ENCODE measurements around the gene MAML2. TPM values are rescaled to one million over a fixed set of nuclear protein-coding genes. Genes with fewer than 3 reads are reported as not detected.

MAML2 gene
- total and polyA plus RNA-seq, 9 of the 15 experiments (the other 6 are each of a cell fraction or from before 2014, with no cell fraction given) = 0.79 to 6.8 (median 4.8) TPM

DNA sequence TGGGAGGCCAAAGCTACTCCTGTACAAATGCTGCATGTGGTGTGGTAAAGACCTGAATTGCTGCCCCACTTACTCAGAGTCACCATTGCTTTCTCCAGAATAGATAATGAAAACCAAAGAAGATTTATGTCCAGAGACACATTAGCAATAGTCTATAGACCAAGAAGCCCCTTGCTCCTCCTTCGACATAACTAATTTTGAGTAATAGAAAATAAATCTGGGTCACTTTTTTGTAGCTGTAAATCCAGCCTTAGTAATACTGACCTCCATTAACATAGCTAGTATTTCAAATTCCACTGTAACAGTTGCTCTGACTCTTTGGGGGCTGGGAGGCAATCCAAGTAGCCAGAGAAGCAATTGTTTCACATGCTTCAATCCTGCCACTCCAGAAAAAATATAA lies 145.9 kb downstream of the MAML2 start (continued):
- TF ChIP-seq, protein P1, sequence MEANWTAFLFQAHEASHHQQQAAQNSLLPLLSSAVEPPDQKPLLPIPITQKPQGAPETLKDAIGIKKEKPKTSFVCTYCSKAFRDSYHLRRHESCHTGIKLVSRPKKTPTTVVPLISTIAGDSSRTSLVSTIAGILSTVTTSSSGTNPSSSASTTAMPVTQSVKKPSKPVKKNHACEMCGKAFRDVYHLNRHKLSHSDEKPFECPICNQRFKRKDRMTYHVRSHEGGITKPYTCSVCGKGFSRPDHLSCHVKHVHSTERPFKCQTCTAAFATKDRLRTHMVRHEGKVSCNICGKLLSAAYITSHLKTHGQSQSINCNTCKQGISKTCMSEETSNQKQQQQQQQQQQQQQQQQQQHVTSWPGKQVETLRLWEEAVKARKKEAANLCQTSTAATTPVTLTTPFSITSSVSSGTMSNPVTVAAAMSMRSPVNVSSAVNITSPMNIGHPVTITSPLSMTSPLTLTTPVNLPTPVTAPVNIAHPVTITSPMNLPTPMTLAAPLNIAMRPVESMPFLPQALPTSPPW (CRISPR knock-in tag; IDR thresholded peaks at IDR 0.05) = no peak
- TF ChIP-seq, protein P2, sequence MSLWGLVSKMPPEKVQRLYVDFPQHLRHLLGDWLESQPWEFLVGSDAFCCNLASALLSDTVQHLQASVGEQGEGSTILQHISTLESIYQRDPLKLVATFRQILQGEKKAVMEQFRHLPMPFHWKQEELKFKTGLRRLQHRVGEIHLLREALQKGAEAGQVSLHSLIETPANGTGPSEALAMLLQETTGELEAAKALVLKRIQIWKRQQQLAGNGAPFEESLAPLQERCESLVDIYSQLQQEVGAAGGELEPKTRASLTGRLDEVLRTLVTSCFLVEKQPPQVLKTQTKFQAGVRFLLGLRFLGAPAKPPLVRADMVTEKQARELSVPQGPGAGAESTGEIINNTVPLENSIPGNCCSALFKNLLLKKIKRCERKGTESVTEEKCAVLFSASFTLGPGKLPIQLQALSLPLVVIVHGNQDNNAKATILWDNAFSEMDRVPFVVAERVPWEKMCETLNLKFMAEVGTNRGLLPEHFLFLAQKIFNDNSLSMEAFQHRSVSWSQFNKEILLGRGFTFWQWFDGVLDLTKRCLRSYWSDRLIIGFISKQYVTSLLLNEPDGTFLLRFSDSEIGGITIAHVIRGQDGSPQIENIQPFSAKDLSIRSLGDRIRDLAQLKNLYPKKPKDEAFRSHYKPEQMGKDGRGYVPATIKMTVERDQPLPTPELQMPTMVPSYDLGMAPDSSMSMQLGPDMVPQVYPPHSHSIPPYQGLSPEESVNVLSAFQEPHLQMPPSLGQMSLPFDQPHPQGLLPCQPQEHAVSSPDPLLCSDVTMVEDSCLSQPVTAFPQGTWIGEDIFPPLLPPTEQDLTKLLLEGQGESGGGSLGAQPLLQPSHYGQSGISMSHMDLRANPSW (CRISPR knock-in tag; IDR thresholded peaks at IDR 0.05) = no peak
- TF ChIP-seq TSC22D4 (tag; IDR thresholded peaks at IDR 0.05) (no peak), GABPB1 (CRISPR knock-in tag; IDR thresholded peaks at IDR 0.05) (no peak)

DNA sequence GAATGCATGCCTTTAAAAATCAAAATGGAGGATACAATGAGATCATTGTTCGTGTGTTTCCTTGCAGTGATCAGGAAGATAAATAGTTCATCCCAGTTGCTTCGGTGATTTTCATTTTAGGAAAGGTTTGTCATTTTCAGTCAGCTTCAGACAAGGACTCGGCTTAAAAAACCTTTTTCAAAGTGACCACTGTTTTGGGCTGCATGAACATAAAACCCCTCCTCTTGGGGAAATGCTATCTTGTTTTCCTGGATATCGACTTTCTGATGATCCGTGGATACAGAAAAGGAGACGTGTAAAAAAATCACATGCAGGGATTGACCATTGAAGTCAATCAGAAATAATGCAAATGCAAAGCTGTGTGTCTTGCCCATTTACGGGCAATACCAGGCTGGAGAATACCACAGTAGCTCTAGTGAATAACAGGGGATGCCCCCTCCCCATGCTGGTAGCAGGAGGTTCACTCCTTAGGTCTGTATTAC lies 146.8 kb downstream of the MAML2 start:
- intact Hi-C loops (cut with micrococcal nuclease) = no loop called here
- Histone ChIP-seq H3K79me2 (ENCODE audit: control insufficient read depth, insufficient read depth, low read length) (no peaks in the 10 kb centered on the region), H3K9me1 (ENCODE audit: control insufficient read depth, insufficient read depth, low read length) (no peaks in the 10 kb centered on the region), H3K27ac (ENCODE audit: extremely low read depth, low read depth, low read length) (no peak overlapping the region), H3K36me3 (ENCODE audit: control insufficient read depth, insufficient read depth, low read length) (no peaks in the 10 kb centered on the region), H4K20me1 (replicated peaks; ENCODE audit: control insufficient read depth, insufficient read depth, low read length) (no peaks in the 10 kb centered on the region), H3K27me3 (ENCODE audit: control insufficient read depth in 2 of 2, insufficient read depth in 2 of 2, low read length in 2 of 2) (no peaks in the 10 kb centered on the region), H3K9me3 (replicated peaks; ENCODE audit: control insufficient read depth, insufficient read depth, low read depth, low read length) (no peaks in the 10 kb centered on the region), H3K4me1 (replicated peaks in 1 of 2; ENCODE audit: control insufficient read depth in 2 of 2, insufficient read depth in 2 of 2, low read length in 2 of 2) (no peaks in the 10 kb centered on the region; a peak in 1 of 5 replicates), H2AFZ (ENCODE audit: low read depth, low read length) (no peak overlapping the region), H3K4me3 (no peak overlapping the region), H3K4me2 (ENCODE audit: insufficient read depth, low read length) (no peak overlapping the region), H3K9ac (ENCODE audit: insufficient read depth in 1 of 2, low read depth in 2 of 2, low read length in 2 of 2) (no peak overlapping the region)
- DNase-seq (ENCODE audit: extremely low read depth in 1 of 4, low spot score in 3 of 4) (no peak), ATAC-seq (no peak), FAIRE-seq (no peak)
- in situ Hi-C loops (cut with MboI) = no loop called here
- 51% methylated on average over 7 of the region's 7 CpGs for WGBS (ENCODE audit: insufficient coverage, low coverage, missing lambda C conversion rate)
- POLR2A ChIA-PET = no interaction called here
- no TSS peak for BruUV-seq (replicated peaks)
- CTCF ChIA-PET (ENCODE audit: low intra/inter-chr PET ratio) = no interaction called here
- TF ChIP-seq, protein P3, sequence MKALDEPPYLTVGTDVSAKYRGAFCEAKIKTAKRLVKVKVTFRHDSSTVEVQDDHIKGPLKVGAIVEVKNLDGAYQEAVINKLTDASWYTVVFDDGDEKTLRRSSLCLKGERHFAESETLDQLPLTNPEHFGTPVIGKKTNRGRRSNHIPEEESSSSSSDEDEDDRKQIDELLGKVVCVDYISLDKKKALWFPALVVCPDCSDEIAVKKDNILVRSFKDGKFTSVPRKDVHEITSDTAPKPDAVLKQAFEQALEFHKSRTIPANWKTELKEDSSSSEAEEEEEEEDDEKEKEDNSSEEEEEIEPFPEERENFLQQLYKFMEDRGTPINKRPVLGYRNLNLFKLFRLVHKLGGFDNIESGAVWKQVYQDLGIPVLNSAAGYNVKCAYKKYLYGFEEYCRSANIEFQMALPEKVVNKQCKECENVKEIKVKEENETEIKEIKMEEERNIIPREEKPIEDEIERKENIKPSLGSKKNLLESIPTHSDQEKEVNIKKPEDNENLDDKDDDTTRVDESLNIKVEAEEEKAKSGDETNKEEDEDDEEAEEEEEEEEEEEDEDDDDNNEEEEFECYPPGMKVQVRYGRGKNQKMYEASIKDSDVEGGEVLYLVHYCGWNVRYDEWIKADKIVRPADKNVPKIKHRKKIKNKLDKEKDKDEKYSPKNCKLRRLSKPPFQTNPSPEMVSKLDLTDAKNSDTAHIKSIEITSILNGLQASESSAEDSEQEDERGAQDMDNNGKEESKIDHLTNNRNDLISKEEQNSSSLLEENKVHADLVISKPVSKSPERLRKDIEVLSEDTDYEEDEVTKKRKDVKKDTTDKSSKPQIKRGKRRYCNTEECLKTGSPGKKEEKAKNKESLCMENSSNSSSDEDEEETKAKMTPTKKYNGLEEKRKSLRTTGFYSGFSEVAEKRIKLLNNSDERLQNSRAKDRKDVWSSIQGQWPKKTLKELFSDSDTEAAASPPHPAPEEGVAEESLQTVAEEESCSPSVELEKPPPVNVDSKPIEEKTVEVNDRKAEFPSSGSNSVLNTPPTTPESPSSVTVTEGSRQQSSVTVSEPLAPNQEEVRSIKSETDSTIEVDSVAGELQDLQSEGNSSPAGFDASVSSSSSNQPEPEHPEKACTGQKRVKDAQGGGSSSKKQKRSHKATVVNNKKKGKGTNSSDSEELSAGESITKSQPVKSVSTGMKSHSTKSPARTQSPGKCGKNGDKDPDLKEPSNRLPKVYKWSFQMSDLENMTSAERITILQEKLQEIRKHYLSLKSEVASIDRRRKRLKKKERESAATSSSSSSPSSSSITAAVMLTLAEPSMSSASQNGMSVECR (CRISPR knock-in tag; IDR thresholded peaks at IDR 0.05) = no peak
- TF ChIP-seq TAF7 (tag; IDR thresholded peaks at IDR 0.05) (no peak), SRSF1 (IDR thresholded peaks at IDR 0.05; ENCODE audit: low read depth, low read length) (no peak), PHB2 (IDR thresholded peaks at IDR 0.05; ENCODE audit: low read depth) (no peak), JUN (IDR thresholded peaks at IDR 0.05; ENCODE audit: borderline replicate concordance, low read depth, low read length) (no peak), JUN (CRISPR knock-in tag; IDR thresholded peaks at IDR 0.05; ENCODE audit: borderline replicate concordance) (no peak), ZNF41 (CRISPR knock-in tag; conservative IDR thresholded peaks at IDR 0.05) (no peak)
- TF ChIP-seq, protein P4, sequence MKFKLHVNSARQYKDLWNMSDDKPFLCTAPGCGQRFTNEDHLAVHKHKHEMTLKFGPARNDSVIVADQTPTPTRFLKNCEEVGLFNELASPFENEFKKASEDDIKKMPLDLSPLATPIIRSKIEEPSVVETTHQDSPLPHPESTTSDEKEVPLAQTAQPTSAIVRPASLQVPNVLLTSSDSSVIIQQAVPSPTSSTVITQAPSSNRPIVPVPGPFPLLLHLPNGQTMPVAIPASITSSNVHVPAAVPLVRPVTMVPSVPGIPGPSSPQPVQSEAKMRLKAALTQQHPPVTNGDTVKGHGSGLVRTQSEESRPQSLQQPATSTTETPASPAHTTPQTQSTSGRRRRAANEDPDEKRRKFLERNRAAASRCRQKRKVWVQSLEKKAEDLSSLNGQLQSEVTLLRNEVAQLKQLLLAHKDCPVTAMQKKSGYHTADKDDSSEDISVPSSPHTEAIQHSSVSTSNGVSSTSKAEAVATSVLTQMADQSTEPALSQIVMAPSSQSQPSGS (CRISPR knock-in tag; IDR thresholded peaks at IDR 0.05) = no peak

All from K562 (cell line).